Activated CD8-positive, alpha-beta memory T cell treated with anti-CD3 and anti-CD28 coated beads, Interleukin-2, amount 50 U/mL, for 1 hour (primary cell): ENCODE results near the gene OPRL1.

ENCODE experiments used
- DNase-seq: peaks from one replicate; pipeline ENCODE4 v3.0.0-alpha.2; 2020; ENCODE audit errors: extremely low read depth

Gene OPRL1

GRCh38 chr20:64140061-64140931 lies 60.4 kb downstream of the OPRL1 start:
- DNase-seq = no peak

GRCh38 chr20:64140956-64141355 lies 61.1 kb downstream of the OPRL1 start:
- DNase-seq = no peak

- no peak for DNase-seq
Observed at GRCh38 chr20:64142590-64142989, 62.7 kb downstream of the OPRL1 start.

DNA sequence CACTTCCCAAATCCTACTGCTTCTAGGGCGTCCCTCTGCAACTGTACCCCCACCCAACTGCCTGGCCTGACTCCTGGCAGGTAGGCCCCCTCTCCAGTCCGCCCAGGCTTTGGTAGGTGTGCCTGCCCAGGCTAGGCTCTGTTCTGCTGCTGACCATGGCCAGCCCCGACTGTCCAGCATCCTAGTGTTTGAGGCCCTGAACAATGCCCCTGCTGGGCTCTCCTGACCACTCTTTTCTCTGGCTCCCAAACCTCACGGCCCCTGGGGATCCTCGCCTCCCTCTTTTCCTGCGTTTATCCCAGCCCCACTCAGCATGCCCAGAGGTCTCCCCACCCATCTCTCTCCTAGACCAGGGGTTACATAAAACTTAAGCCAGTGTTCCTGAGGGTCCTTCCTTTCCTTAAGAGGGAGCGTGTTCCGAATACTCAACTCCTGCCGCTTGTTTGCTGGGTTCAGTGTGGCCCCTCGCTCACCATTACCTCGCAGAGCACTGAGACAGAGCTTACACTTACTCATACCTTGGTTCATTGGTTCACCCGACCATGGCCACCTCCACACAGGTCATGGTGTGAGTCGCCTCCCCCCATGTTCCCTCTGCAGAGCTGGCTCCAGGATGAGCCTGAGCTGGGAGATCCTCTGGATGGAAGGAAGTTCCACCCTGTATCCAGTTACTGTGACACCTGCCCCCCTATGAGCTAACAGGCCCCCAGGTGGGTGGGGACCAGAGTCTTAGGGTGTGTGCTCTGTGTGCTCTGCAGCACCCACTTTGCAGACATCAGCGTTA lies 63.3 kb downstream of the OPRL1 start:
- DNase-seq = no peak

DNA sequence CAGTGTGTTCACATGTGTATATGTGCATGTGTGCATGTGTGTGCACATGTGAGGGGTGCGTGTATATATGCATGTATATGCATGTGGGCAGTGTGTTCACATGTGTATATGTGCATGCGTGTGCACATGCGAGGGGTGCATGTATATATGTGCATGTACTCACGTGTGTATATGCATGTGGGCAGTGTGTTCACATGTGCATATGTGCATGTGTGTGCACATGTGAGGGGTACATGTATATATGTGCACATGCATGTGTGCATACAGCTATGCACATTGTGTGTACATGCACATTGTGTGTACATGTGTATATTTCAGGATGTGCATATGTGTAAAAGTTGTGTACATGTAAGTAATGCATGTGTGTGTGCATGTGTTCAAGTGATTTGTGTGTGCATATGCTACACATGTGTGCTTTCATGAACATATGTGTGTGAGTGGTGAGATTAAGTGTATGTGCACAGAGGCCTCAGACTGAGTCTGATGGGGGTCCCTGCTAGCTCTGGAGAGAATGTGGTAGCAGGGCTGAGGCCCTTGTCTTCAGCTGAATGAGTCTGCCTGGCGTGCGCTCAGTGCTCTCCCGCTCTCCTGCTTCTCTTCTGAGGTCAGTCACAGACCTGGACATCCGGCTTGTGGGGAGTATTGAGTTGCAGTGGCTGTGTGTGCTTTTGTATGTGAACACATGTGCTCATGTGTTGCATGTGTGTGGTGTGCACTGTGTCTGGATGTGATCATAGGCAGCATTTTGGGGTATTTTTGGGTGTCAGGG lies 64.4 kb downstream of the OPRL1 start:
- no peak for DNase-seq

GRCh38 chr20:64145458-64146300 lies 65.8 kb downstream of the OPRL1 start:
- DNase-seq = no peak

DNA sequence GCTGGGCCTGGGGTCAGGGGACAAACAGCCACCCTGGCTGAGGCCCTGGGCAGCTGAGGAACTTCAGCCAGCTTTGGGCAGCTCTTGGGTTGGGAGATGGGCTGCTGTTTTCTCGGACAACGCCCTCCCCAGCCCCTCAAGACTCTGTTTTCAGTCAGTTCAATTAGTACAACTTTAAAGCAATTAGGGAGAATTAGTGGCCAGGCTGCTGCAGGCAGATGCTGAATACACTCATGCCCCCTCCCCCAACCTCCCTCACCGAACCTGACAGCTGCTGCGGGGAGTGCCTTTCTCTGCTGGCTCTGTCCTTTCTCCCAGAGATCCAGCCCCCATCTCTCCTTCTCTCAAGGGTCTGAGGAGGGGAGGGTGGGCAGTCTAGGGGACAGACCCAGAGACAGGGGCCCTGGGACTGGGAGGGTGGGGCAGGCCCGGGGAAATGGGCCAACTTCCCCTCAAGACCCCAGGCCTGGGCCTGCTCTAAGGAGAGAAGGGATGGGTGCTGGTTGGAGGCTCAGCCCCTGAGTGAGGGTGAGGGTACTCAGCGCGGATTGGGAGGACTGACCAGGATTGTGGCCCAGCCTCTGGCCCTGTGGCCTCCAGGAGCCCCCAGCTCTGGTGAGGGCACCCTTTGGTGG lies 66.5 kb downstream of the OPRL1 start:
- no peak for DNase-seq

DNA sequence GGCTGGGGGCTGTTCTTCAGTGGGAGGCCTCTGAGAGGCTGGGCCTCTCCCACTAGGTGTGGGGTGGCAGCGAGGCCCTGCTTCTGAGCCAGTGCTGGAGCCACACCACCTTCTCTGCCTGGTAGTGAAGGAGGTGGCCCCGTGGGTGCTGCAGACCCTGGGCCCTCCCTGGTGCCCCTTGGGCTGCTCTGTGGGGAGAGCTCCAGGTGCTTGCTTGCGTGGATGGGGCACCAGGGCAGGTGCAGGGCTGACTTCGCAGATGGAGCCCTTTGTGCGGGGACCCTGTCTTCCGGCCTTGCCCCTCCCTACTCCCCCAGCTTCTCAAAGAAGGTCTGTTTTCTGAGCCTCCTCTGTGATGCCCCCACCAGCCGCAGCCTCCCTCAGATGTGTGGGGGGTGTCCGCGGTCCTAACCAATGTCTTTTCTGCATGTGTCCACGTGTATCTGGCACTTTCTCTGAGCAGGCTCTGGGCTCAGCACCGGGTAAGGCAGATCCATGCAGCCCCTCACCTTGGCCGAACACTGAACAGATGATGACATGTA lies 67.1 kb downstream of the OPRL1 start:
- DNase-seq = no peak

DNA sequence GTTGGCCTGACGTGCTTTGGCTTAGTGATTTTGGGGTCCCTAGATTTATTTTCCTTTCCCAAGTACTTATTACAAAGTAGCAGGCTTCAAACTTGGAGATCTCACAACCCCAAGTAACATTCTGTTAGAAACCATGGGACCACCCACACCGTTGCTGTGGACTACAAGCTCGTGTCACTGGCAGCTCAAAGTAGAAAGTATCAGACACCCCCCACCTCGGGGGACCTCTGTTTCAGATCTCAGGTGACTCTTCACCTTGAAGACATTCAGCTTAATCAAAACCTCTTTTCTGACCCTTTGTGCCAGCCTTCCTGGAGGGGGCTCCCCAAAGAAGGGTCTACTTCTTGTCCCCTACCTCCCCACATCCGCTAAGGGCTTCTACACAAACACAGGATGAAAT lies 68.7 kb downstream of the OPRL1 start:
- DNase-seq = no peak

GRCh38 chr20:64149141-64149540 lies 69.3 kb downstream of the OPRL1 start:
- no peak for DNase-seq

GRCh38 chr20:64149809-64150560 lies 70.1 kb downstream of the OPRL1 start:
- no peak for DNase-seq
